Ovary (tissue), 9 donors: ENCODE data around the gene MALRD1. TPM values are rescaled to one million over a fixed set of nuclear protein-coding genes. Genes with fewer than 3 reads are reported as not detected.

Source experiments
- DNase-seq, 5 donors: peaks; one replicate each; pipeline ENCODE4 v3.0.0-alpha.2; 2019 to 2020
- H3K27ac ChIP-seq, 2 donors: fragments of 200-600 bp; one replicate each; pipeline versions ENCODE4 v1.5.1 to v1.8.0; 2019 to 2022
- H3K27me3 ChIP-seq: fragments of 200-600 bp; one replicate; pipeline ENCODE4 v1.8.0; 2022
- H3K36me3 ChIP-seq: fragments of 200-600 bp; sonication (generic); one replicate; pipeline ENCODE4 v1.5.1; 2019
- H3K4me1 ChIP-seq: one replicate; pipeline ENCODE4 v1.8.1; 2013; ENCODE audit warnings: mild to moderate bottlenecking, moderate library complexity; ENCODE audit not compliant: insufficient read depth
- H3K4me3 ChIP-seq: fragments of 200-600 bp; sonication (generic); one replicate; pipeline ENCODE4 v1.5.1; 2017
- H3K9me3 ChIP-seq, 2 donors: fragments of 200-600 bp in 1 of 2; sonication (generic) in 1 of 2; one replicate each; pipeline versions ENCODE4 v1.5.1 to v1.8.1; 2013 to 2019; ENCODE audit warnings: mild to moderate bottlenecking in 1 of 2, moderate library complexity in 1 of 2
- EP300 ChIP-seq: sonication (generic); formaldehyde crosslinking; IDR thresholded peaks from one replicate; pipeline ENCODE4 v1.6.1; 2017; ENCODE audit warnings: antibody characterized with exemption
- POLR2A ChIP-seq: fragments of 450-650 bp; IDR thresholded peaks from one replicate; pipeline ENCODE4 v1.6.1; 2017; ENCODE audit warnings: antibody characterized with exemption, mild to moderate bottlenecking, moderate library complexity
- WGBS, 3 donors: extraction: QIAGEN DNeasy Blood & Tissue Kit in 1 of 3; methylation state at CpG; one replicate each; pipeline versions ENCODE4 v1.1.5 to v1.1.7; 2013 to 2017; 5-methylcytosine and 5-hydroxymethylcytosine counted together
- intact Hi-C, 4 donors: fragments of 100-400 bp; cut with DNase I; formaldehyde crosslinking; loops; one replicate each; pipeline versions ENCODE4 v1.11.0 to v1.15.1; 2022 to 2023
- polyA plus RNA-seq, 2 donors: library from polyadenylated mRNA; stranded (reverse); fragments of 200-250 nt in 1 of 2; fragments of 350-450 nt in 1 of 2; fragmentation: Illumina TruSeq in 1 of 2; extraction: RNeasy Lipid Tissue Mini Kit (QIAGEN cat#74804) in 1 of 2; gene quantifications; one replicate each; pipeline ENCODE4 v1.2.3, GENCODE V29; 2013 to 2014
- total RNA-seq, 7 donors: library from RNA; depleted of rRNA in 2 of 7; stranded (reverse); fragments of >200 nt in 2 of 7; fragmentation: NEBNext Ultra II Directional in 3 of 7; extraction: Animal tissue kit (Norgen Biotek cat#: 25700) in 3 of 7; gene quantifications; one replicate each; pipeline versions ENCODE4 v1.1.0 to v1.2.4, GENCODE V29; 2016 to 2023
- TF ChIP-seq, protein P1 (sequence below), 3 donors: fragments of 450-650 bp in 2 of 3; fragments of 200-600 bp in 1 of 3; IDR thresholded peaks; one replicate each; pipeline versions ENCODE4 v1.5.1 to v1.8.0; 2016 to 2022; ENCODE audit warnings: antibody characterized with exemption in 3 of 3, mild to moderate bottlenecking in 1 of 3
- donor health status: DM: no; HTN: no; CAD: no; lungs with moderate emphysema.
- donor health status: DM: no; HTN: no; CAD: no.
- donor health status: Bipolar disorder and iron deficiency.
- donor health status: DM: yes; HTN: yes; CAD: no.
- donor health status: DM: no; HTN: no; CAD: no.
- donor health status: DM: yes; HTN: yes; CAD: no.

The MALRD1 gene
- total and polyA plus RNA-seq, 9 donors, result 0.56 to 12.1 (median 1.9) TPM

DNA sequence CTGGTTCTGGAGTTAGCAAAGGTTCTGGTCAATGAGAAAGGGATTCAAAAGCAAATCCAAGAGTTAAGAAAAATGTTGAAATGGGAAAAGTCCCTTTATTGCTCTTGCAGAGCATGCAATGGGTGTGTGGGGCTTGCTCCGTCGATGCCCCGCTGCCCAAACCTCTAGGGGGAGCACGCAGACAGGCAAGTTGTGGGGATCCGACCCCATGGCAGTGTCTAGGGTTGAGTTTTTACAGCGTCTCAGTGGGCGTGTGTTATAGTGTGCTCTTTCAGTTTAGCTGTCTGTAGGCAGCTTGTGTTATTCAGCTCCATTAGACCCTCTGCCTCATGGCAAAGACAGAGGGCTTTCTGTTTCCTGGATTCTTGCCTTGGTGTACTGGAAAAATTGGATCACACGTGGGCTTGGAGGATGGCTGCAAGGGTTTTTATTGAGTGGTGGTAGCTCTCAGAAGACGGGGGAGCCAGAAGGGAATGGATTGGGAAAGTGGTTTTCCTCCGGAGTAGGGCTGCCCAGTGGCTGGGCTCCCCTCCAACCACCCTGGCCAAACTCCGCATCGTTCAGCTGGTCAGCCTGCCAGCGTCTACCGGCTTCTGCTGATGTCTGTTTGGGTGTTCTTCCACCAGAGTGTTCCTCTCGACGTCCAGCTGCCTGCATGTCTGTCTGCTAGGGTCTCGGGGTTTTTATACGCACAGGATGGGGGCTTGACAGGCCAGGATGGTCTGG, 665.4 kb downstream of the MALRD1 start:
- intact Hi-C loops, result no loop called here
- no peaks in the 10 kb centered on the region for H3K9me3 ChIP-seq
- H3K36me3 ChIP-seq, result no peaks in the 10 kb centered on the region
- WGBS, 3 donors, result 77 to 85% (median 78%) methylated on average over 18 of the region's 18 CpGs
- H3K27me3 ChIP-seq, result no peaks in the 10 kb centered on the region
- no peak overlapping the region for H3K27ac ChIP-seq
- TF ChIP-seq POLR2A (no peak), EP300 (no peak)
- TF ChIP-seq, protein P1, sequence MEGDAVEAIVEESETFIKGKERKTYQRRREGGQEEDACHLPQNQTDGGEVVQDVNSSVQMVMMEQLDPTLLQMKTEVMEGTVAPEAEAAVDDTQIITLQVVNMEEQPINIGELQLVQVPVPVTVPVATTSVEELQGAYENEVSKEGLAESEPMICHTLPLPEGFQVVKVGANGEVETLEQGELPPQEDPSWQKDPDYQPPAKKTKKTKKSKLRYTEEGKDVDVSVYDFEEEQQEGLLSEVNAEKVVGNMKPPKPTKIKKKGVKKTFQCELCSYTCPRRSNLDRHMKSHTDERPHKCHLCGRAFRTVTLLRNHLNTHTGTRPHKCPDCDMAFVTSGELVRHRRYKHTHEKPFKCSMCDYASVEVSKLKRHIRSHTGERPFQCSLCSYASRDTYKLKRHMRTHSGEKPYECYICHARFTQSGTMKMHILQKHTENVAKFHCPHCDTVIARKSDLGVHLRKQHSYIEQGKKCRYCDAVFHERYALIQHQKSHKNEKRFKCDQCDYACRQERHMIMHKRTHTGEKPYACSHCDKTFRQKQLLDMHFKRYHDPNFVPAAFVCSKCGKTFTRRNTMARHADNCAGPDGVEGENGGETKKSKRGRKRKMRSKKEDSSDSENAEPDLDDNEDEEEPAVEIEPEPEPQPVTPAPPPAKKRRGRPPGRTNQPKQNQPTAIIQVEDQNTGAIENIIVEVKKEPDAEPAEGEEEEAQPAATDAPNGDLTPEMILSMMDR (IDR thresholded peaks at IDR 0.05), result no peak
- peak overlapping the region; percentile 6 for H3K4me3 ChIP-seq
- no peak for DNase-seq
- H3K4me1 ChIP-seq, result no peaks in the 10 kb centered on the region

DNA sequence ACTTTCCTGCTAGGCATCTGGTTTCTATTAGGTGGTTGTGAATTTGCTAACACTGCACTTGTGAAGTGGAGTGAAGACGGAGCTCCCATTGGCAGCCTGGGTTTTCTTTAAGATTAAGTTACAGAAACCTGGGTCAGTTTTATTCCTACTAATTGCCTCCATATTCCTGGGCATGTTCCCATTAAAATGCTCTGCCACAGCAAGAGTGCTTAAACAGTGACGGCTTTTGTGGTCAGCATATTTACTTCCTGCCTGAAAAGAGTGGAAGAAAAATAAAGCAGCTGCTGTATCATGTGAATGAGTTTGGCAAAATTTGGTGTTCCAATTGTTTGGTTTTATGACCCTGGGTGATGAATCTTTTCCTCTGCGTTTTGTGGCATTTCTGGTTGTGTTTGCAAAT, 670.7 kb downstream of the MALRD1 start:
- H3K4me1 ChIP-seq, result no peaks in the 10 kb centered on the region
- intact Hi-C loops, result no loop called here
- no peak for DNase-seq
- no peaks in the 10 kb centered on the region for H3K27me3 ChIP-seq
- no peak overlapping the region for H3K4me3 ChIP-seq
- H3K9me3 ChIP-seq, result no peaks in the 10 kb centered on the region
- H3K36me3 ChIP-seq, result no peaks in the 10 kb centered on the region
- TF ChIP-seq, protein P1 (IDR thresholded peaks at IDR 0.05), result no peak
- no peak for TF ChIP-seq POLR2A
- no peak for TF ChIP-seq EP300
- WGBS, 3 donors, result 6 to 12% (median 7%) methylated on average over 3 of the region's 3 CpGs
- H3K27ac ChIP-seq, result no peak overlapping the region

GRCh38 chr10:19724287-19724686, 675.7 kb downstream of the MALRD1 start:
- H3K4me3 ChIP-seq, result no peak overlapping the region
- H3K27me3 ChIP-seq, result no peaks in the 10 kb centered on the region
- H3K27ac ChIP-seq, result no peak overlapping the region
- H3K4me1 ChIP-seq, result no peaks in the 10 kb centered on the region
- intact Hi-C loops, result no loop called here
- no peak for DNase-seq
- TF ChIP-seq POLR2A, result no peak
- TF ChIP-seq, protein P1 (IDR thresholded peaks at IDR 0.05), result no peak
- no peak for TF ChIP-seq EP300
- no peaks in the 10 kb centered on the region for H3K36me3 ChIP-seq
- WGBS, 3 donors, result 85 to 93% (median 87%) methylated on average over 1 of the region's 1 CpG
- no peaks in the 10 kb centered on the region for H3K9me3 ChIP-seq

DNA sequence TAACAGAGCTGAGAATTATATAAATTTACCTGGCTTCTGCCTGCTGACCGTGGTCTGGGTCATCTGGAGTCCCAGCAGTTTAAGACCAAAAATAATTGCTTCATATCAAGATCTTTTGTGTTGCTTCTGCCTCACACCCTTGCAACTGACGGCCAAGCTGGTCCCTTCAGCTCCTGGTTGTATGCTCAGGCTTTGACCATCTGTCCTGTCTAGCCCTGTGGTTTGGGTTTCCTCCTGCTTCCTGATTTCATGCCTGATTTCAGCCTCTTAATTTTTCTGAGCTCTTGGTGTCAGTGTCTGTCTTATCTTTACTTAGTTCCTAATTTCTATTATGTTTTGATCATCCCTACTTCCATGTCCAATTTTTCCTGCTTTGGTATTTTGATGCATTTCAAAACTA, 679.8 kb downstream of the MALRD1 start:
- TF ChIP-seq, protein P1 (IDR thresholded peaks at IDR 0.05), result no peak
- TF ChIP-seq POLR2A, result no peak
- no peak for TF ChIP-seq EP300
- Histone ChIP-seq H3K27ac (no peak overlapping the region), H3K4me3 (no peak overlapping the region), H3K4me1 (no peaks in the 10 kb centered on the region), H3K9me3 (no peaks in the 10 kb centered on the region), H3K36me3 (no peaks in the 10 kb centered on the region), H3K27me3 (no peaks in the 10 kb centered on the region)
- 87 to 93% (median 89%) methylated on average over 2 of the region's 2 CpGs for WGBS, 3 donors
- no peak for DNase-seq
- intact Hi-C loops, result no loop called here
